Endothelial cell of umbilical vein (primary cell): ENCODE measurements around the gene EIF4A3. TPM values are rescaled to one million over a fixed set of nuclear protein-coding genes. Genes with fewer than 3 reads are reported as not detected.

Source experiments
- BruUV-seq: library from RNA; stranded (reverse); fragments of 400-500 nt; replicated peaks from 2 replicates; lab custom pipeline; 2021; lab: Mats Ljungman, UMichigan
- CTCF ChIA-PET: fragments of 300-600, 350-600 bp; sonication (Branson Sonifier 250); formaldehyde crosslinking; loops from one replicate; lab custom pipeline; 2021; ENCODE audit warnings: antibody characterized with exemption, inconsistent platforms; lab: Charles Lee
- POLR2A ChIA-PET: fragments of 300-600, 350-600 bp; sonication (Branson Sonifier 250); formaldehyde crosslinking; loops from one replicate; lab custom pipeline; 2021; ENCODE audit warnings: antibody characterized with exemption, inconsistent platforms; lab: Charles Lee
- DNase-seq: peaks from one replicate; pipeline ENCODE4 v3.0.0-alpha.2; 2011; ENCODE audit warnings: low read depth, low spot score
- FAIRE-seq: peaks from 2 replicates; lab custom pipeline; 2011; peaks lifted over from hg19 to GRCh38; lab: Jason Lieb, UNC
- H2AFZ ChIP-seq: 2 replicates; pipeline ENCODE4 v1.6.0; 2012; ENCODE audit warnings: low read depth, low read length, control low read depth, inconsistent platforms
- H3K27ac ChIP-seq: 2 replicates; pipeline ENCODE4 v1.5.1; 2011; ENCODE audit warnings: low read depth, mild to moderate bottlenecking, control low read depth, low read length, moderate library complexity; ENCODE audit not compliant: insufficient read depth
- H3K27me3 ChIP-seq, 2 experiments: 2 replicates each; pipeline versions ENCODE4 v1.6.0 to v1.6.1; 2011; ENCODE audit warnings: low read length in 2 of 2, mixed read lengths in 1 of 2; ENCODE audit not compliant: control insufficient read depth in 2 of 2, insufficient read depth in 2 of 2
- H3K36me3 ChIP-seq, 2 experiments: 2 replicates in 1 of 2; 3 replicates in 1 of 2; pipeline ENCODE4 v1.5.1; 2011; ENCODE audit warnings: low read length in 2 of 2, mild to moderate bottlenecking in 1 of 2, moderate library complexity in 1 of 2; ENCODE audit not compliant: control insufficient read depth in 2 of 2, insufficient read depth in 2 of 2; ENCODE audit errors: extremely low read depth in 1 of 2
- H3K4me1 ChIP-seq: 3 replicates; pipeline ENCODE4 v1.5.1; 2011; ENCODE audit warnings: mild to moderate bottlenecking, low read length; ENCODE audit not compliant: control insufficient read depth, insufficient read depth; ENCODE audit errors: extremely low read depth
- H3K4me2 ChIP-seq: 2 replicates; pipeline ENCODE4 v1.6.1; 2011; ENCODE audit warnings: low read length, control low read depth, mixed read lengths; ENCODE audit not compliant: insufficient read depth
- H3K4me3 ChIP-seq, 3 experiments: fragments of 200-600 bp in 1 of 3; sonication (generic), shearing (Covaris generic) in 1 of 3; replicated peaks in 1 of 3; 2 replicates each; pipeline ENCODE4 v1.5.1; 2011 to 2016; ENCODE audit warnings: control low read depth in 3 of 3, low read length in 3 of 3, mild to moderate bottlenecking in 2 of 3, inconsistent platforms in 1 of 3, low read depth in 1 of 3, moderate library complexity in 1 of 3; ENCODE audit not compliant: insufficient read depth in 1 of 3
- H3K79me2 ChIP-seq: 2 replicates; pipeline ENCODE4 v1.6.0; 2012; ENCODE audit warnings: low read length, inconsistent platforms; ENCODE audit not compliant: control insufficient read depth, insufficient read depth
- H3K9ac ChIP-seq: replicated peaks from 2 replicates; pipeline ENCODE3; 2011; ENCODE audit warnings: low read length, control low read depth; ENCODE audit not compliant: insufficient read depth; ENCODE audit errors: extremely low read depth
- H3K9me1 ChIP-seq: replicated peaks from 3 replicates; pipeline ENCODE4 v1.6.0; 2011; ENCODE audit warnings: mild to moderate bottlenecking, low read length; ENCODE audit not compliant: control insufficient read depth, insufficient read depth; ENCODE audit errors: extremely low read depth
- H3K9me3 ChIP-seq: replicated peaks from 2 replicates; pipeline ENCODE4 v1.5.1; 2012; ENCODE audit warnings: low read length, inconsistent platforms; ENCODE audit not compliant: control insufficient read depth, insufficient read depth
- H4K20me1 ChIP-seq: replicated peaks from 2 replicates; pipeline ENCODE3; 2011; ENCODE audit warnings: mild to moderate bottlenecking, low read length; ENCODE audit not compliant: control insufficient read depth, insufficient read depth; ENCODE audit errors: extremely low read depth
- CTCF ChIP-seq, 2 donors: IDR thresholded peaks; 1 replicate in 1 of 2; 2 replicates in 1 of 2; pipeline ENCODE4 v1.5.1; 2011; ENCODE audit warnings: low read length in 2 of 2, mild to moderate bottlenecking in 2 of 2, moderate library complexity in 2 of 2, control low read depth in 1 of 2, inconsistent platforms in 1 of 2, low read depth in 1 of 2; ENCODE audit not compliant: insufficient read depth in 1 of 2; ENCODE audit errors: extremely low read depth in 1 of 2
- EZH2 ChIP-seq: IDR thresholded peaks from 2 replicates; pipeline ENCODE4 v1.6.1; 2012; ENCODE audit warnings: borderline replicate concordance, low read depth, mild to moderate bottlenecking, moderate library complexity, low read length, inconsistent platforms; ENCODE audit not compliant: severe bottlenecking
- FOS ChIP-seq: IDR thresholded peaks from 2 replicates; pipeline ENCODE4 v1.6.1; 2011; ENCODE audit warnings: mild to moderate bottlenecking, low read length, moderate library complexity, borderline replicate concordance; ENCODE audit not compliant: insufficient read depth
- GATA2 ChIP-seq: IDR thresholded peaks from 2 replicates; pipeline ENCODE4 v1.7.0; 2011; ENCODE audit warnings: low read depth, mild to moderate bottlenecking, moderate library complexity, mixed read lengths, low read length; ENCODE audit not compliant: insufficient read length, insufficient read depth
- JUN ChIP-seq: IDR thresholded peaks from 2 replicates; pipeline ENCODE4 v1.6.1; 2011; ENCODE audit warnings: borderline replicate concordance, low read depth; ENCODE audit not compliant: insufficient read length, insufficient read depth
- MAX ChIP-seq: IDR thresholded peaks from 2 replicates; pipeline ENCODE4 v1.6.1; 2011; ENCODE audit not compliant: insufficient read depth, insufficient read length
- MYC ChIP-seq: IDR thresholded peaks from one replicate; pipeline ENCODE4 v1.6.1; 2011; ENCODE audit warnings: mild to moderate bottlenecking, low read depth, low read length
- POLR2A ChIP-seq: IDR thresholded peaks from 2 replicates; pipeline ENCODE4 v1.6.1; 2012; ENCODE audit warnings: low read depth, mild to moderate bottlenecking, control low read depth, low read length
- POLR2AphosphoS5 ChIP-seq: IDR thresholded peaks from 2 replicates; pipeline ENCODE4 v1.6.1; 2012; ENCODE audit warnings: low read depth, mild to moderate bottlenecking, control low read depth, low read length, moderate library complexity; ENCODE audit not compliant: insufficient read depth
- dilution Hi-C: fragments of 300-500 bp; cut with MboI; formaldehyde crosslinking; loops from one replicate; pipeline ENCODE4 v1.15.0; 2019; ENCODE audit warnings: low sequenced_read_pairs; ENCODE audit not compliant: extremely low pct_ligation_motif_present
- intact Hi-C: fragments of 100-400 bp; cut with micrococcal nuclease; formaldehyde crosslinking; loops from one replicate; pipeline ENCODE4 v1.10.0; 2022
- polyA plus RNA-seq, 4 experiments: library from polyadenylated mRNA; depleted of rRNA in 3 of 4; stranded (reverse) in 3 of 4; unstranded in 1 of 4; fragments of >200 nt; gene quantifications; 2 replicates each; pipeline versions ENCODE4 v1.2.1 to v1.2.3, GENCODE V29; 2011 to 2012; ENCODE audit warnings: missing spikeins in 1 of 4
- total RNA-seq: library from RNA; stranded (reverse); gene quantifications from 2 replicates; pipeline ENCODE4 v1.2.3, GENCODE V29; 2021

Gene EIF4A3
- total and polyA plus RNA-seq, 2 donors (not counting 3 experiments of a cell fraction or from before 2014, with no cell fraction given) = 90.4 to 94.5 TPM

- H3K4me1 ChIP-seq = no peaks in the 10 kb centered on the region
- peaks cover 3 to 4% of the 10 kb centered on the region in 2 experiments for H3K27me3 ChIP-seq
- no peak overlapping the region for H3K4me3 ChIP-seq
- no peak overlapping the region for H3K27ac ChIP-seq
- ChIA-PET POLR2A (interaction anchor here (1.2 kb wide), 1 partner anchor 13 kb away, joined by 7 read pairs; no protein-coding TSS in a partner anchor), CTCF (interaction anchor here (0.9 to 2.3 kb wide), 4 partner anchors 9 to 31 kb away, joined by 4 to 9 read pairs (median 4); partner anchors contain the start of gene GAA)
- H3K4me2 ChIP-seq = no peak overlapping the region
- intact Hi-C loops = no loop called here
- H2AFZ ChIP-seq = no peak overlapping the region
- no peak for DNase-seq
- dilution Hi-C loops = no loop called here
- no peaks in the 10 kb centered on the region for H3K9me3 ChIP-seq
- no peak for FAIRE-seq
- no peaks in the 10 kb centered on the region for H3K9me1 ChIP-seq
- no peak for TF ChIP-seq FOS
- TF ChIP-seq JUN = no peak
- no peak for TF ChIP-seq GATA2
- no peak for TF ChIP-seq POLR2A
- TF ChIP-seq POLR2AphosphoS5 = no peak
- TF ChIP-seq EZH2 = no peak
- no peak for TF ChIP-seq MAX
- no peak for TF ChIP-seq MYC
- no peak for TF ChIP-seq CTCF (IDR thresholded peaks at IDR 0.05; ENCODE audit: extremely low read depth in 1 of 2, insufficient read depth in 1 of 2, low read depth in 1 of 2, low read length in 2 of 2)
- no peak overlapping the region for H3K9ac ChIP-seq
- BruUV-seq = no TSS peak
- no peaks in the 10 kb centered on the region for H4K20me1 ChIP-seq
- no peaks in the 10 kb centered on the region for H3K79me2 ChIP-seq
- H3K36me3 ChIP-seq = peaks cover 19 to 24% of the 10 kb centered on the region in 2 experiments
Measured at GRCh38 chr17:80132906-80133625, 13.9 kb downstream of the EIF4A3 start.
